Heart left ventricle (tissue), 13 donors: ENCODE measurements around the gene TMEM121B.

ENCODE experiments used
- POLR2A ChIP-seq, 2 donors: fragments of 450-650 bp; IDR thresholded peaks; one replicate each; pipeline ENCODE4 v1.6.1; 2017; ENCODE audit warnings: antibody characterized with exemption in 2 of 2, mild to moderate bottlenecking in 2 of 2, moderate library complexity in 2 of 2
- TF ChIP-seq, protein P1 (sequence below), 12 donors: fragments of 200-600 bp; sonication (generic) in 4 of 12; IDR thresholded peaks; one replicate each; pipeline versions ENCODE4 v1.5.0 to v1.8.0; 2018 to 2022; ENCODE audit warnings: antibody characterized with exemption in 12 of 12, mild to moderate bottlenecking in 5 of 12
- donor health status: ischemic (EF 13 %, LVEDD 7.1; RV severe dilation, severe dysfunction).
- donor health status: DM: no; HTN: yes; CAD: no.
- donor health status: DM: no; HTN: no; CAD: no.
- donor health status: ischemic (EF 25% LVEDD 6.9; RV normal size, moderate dysfunction).
- donor health status: ischemic (EF 25% LVEDD 5.7; RV mildly dilated, moderate dysfunction).
- donor health status: ischemic (EF 35%, LVEDD 5.7; RV mildly dilated, moderate dysfunction).
- donor health status: nonischemic (EF 11% LVEDD 7.7; RV severe dilation, severe dysfunction).
- donor health status: DM: yes; HTN: yes; CAD: no.
- donor health status: PGD.
- donor health status: ischemic (EF 29% LVEDD 5.4; RV normal size, mild dysfunction).
- donor health status: nonischemic (EF 23%, LVEDD 6.1; RV moderate dilation, normal function).

DNA sequence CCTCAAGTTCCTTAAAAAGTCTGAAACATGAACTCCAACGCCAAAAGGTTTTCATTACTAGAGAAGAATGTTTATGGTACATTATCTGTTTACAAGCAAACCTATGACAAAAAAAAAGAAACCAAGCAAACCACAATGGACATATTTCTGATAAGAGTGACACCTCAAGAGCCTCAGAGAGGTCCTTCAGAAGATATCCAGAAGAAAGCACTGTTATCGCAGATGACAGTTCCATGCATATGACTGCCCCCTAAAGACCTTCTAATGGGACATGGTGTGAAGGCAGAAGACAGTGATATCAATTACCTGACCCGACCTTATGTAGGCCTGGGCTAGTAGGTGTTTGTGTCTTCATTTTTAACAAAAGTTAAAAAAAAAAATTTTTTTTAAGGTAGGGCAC, 34.8 kb upstream of the TMEM121B start:
- TF ChIP-seq, protein P1, sequence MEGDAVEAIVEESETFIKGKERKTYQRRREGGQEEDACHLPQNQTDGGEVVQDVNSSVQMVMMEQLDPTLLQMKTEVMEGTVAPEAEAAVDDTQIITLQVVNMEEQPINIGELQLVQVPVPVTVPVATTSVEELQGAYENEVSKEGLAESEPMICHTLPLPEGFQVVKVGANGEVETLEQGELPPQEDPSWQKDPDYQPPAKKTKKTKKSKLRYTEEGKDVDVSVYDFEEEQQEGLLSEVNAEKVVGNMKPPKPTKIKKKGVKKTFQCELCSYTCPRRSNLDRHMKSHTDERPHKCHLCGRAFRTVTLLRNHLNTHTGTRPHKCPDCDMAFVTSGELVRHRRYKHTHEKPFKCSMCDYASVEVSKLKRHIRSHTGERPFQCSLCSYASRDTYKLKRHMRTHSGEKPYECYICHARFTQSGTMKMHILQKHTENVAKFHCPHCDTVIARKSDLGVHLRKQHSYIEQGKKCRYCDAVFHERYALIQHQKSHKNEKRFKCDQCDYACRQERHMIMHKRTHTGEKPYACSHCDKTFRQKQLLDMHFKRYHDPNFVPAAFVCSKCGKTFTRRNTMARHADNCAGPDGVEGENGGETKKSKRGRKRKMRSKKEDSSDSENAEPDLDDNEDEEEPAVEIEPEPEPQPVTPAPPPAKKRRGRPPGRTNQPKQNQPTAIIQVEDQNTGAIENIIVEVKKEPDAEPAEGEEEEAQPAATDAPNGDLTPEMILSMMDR (IDR thresholded peaks at IDR 0.05): no peak
- TF ChIP-seq POLR2A (IDR thresholded peaks at IDR 0.05): no peak
